ENCODE results near the gene IMMP2L. TPM values are rescaled to one million over a fixed set of nuclear protein-coding genes. Genes with fewer than 3 reads are reported as not detected.

Gene IMMP2L
- total and polyA plus RNA-seq, 2 donors (not counting 3 experiments of a cell fraction or from before 2014, with no cell fraction given): 9.9 to 11.8 TPM

DNA sequence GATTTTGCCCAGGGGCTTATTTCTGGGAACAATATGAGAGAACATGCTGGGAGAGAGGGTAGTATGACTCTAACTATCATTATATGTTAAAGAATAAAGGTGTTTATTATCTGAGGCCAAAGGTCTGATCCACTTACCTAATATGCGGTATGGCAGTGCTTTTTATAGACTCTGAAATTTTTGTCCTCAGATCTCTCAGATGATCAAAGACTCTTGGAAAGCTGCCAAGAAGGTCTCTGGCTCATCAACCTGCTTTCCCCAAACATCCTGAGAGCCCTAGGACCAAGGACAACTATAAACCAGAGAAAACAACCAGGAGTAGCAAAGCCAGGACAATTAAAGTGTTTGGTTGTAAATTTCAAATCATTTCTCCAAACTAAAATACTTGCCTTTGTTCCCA, 727.1 kb downstream of the IMMP2L start:
- TF ChIP-seq JUN (IDR thresholded peaks at IDR 0.05; ENCODE audit: borderline replicate concordance, insufficient read depth, insufficient read length, low read depth) (no peak), MYC (IDR thresholded peaks at IDR 0.05; ENCODE audit: low read depth, low read length) (no peak), POLR2AphosphoS5 (IDR thresholded peaks at IDR 0.05; ENCODE audit: insufficient read depth, low read depth, low read length) (no peak), POLR2A (IDR thresholded peaks at IDR 0.05; ENCODE audit: low read depth, low read length) (no peak), GATA2 (IDR thresholded peaks at IDR 0.05; ENCODE audit: insufficient read depth, insufficient read length, low read depth, low read length) (no peak), FOS (IDR thresholded peaks at IDR 0.05; ENCODE audit: borderline replicate concordance, insufficient read depth, low read length) (no peak), EZH2 (IDR thresholded peaks at IDR 0.05; ENCODE audit: borderline replicate concordance, low read depth, low read length, severe bottlenecking) (no peak)
- TF ChIP-seq, protein P1, sequence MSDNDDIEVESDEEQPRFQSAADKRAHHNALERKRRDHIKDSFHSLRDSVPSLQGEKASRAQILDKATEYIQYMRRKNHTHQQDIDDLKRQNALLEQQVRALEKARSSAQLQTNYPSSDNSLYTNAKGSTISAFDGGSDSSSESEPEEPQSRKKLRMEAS (IDR thresholded peaks at IDR 0.05; ENCODE audit: insufficient read depth, insufficient read length): no peak
- TF ChIP-seq, protein P2, sequence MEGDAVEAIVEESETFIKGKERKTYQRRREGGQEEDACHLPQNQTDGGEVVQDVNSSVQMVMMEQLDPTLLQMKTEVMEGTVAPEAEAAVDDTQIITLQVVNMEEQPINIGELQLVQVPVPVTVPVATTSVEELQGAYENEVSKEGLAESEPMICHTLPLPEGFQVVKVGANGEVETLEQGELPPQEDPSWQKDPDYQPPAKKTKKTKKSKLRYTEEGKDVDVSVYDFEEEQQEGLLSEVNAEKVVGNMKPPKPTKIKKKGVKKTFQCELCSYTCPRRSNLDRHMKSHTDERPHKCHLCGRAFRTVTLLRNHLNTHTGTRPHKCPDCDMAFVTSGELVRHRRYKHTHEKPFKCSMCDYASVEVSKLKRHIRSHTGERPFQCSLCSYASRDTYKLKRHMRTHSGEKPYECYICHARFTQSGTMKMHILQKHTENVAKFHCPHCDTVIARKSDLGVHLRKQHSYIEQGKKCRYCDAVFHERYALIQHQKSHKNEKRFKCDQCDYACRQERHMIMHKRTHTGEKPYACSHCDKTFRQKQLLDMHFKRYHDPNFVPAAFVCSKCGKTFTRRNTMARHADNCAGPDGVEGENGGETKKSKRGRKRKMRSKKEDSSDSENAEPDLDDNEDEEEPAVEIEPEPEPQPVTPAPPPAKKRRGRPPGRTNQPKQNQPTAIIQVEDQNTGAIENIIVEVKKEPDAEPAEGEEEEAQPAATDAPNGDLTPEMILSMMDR (IDR thresholded peaks at IDR 0.05; ENCODE audit: extremely low read depth in 1 of 2, insufficient read depth in 1 of 2, low read depth in 1 of 2, low read length in 2 of 2): no peak
- H3K4me3 ChIP-seq (replicated peaks in 1 of 3; ENCODE audit: insufficient read depth in 1 of 3, low read depth in 1 of 3, low read length in 3 of 3): no peak overlapping the region
- DNase-seq (ENCODE audit: low read depth, low spot score) (no peak), FAIRE-seq (peak; percentile 46)
- no peaks in the 10 kb centered on the region for H3K4me1 ChIP-seq (ENCODE audit: control insufficient read depth, extremely low read depth, insufficient read depth, low read length)
- ChIA-PET CTCF (no interaction called here), POLR2A (no interaction called here)
- H2AFZ ChIP-seq (ENCODE audit: low read depth, low read length): no peak overlapping the region
- dilution Hi-C loops (cut with MboI; ENCODE audit: extremely low pct_ligation_motif_present, low sequenced_read_pairs) (no loop called here), intact Hi-C loops (cut with micrococcal nuclease) (no loop called here)
- H3K79me2 ChIP-seq (ENCODE audit: control insufficient read depth, insufficient read depth, low read length): no peaks in the 10 kb centered on the region
- no peaks in the 10 kb centered on the region for H3K9me3 ChIP-seq (replicated peaks; ENCODE audit: control insufficient read depth, insufficient read depth, low read length)
- H3K9ac ChIP-seq (replicated peaks; ENCODE audit: extremely low read depth, insufficient read depth, low read length): no peak overlapping the region
- no peaks in the 10 kb centered on the region for H3K27me3 ChIP-seq (ENCODE audit: control insufficient read depth in 2 of 2, insufficient read depth in 2 of 2, low read length in 2 of 2)
- no TSS peak for BruUV-seq (replicated peaks)
- H4K20me1 ChIP-seq (replicated peaks; ENCODE audit: control insufficient read depth, extremely low read depth, insufficient read depth, low read length): no peaks in the 10 kb centered on the region
- H3K4me2 ChIP-seq (ENCODE audit: insufficient read depth, low read length): no peak overlapping the region
- H3K9me1 ChIP-seq (replicated peaks; ENCODE audit: control insufficient read depth, extremely low read depth, insufficient read depth, low read length): no peaks in the 10 kb centered on the region
- H3K36me3 ChIP-seq (ENCODE audit: control insufficient read depth in 2 of 2, extremely low read depth in 1 of 2, insufficient read depth in 2 of 2, low read length in 2 of 2): no peaks in the 10 kb centered on the region
- no peak overlapping the region for H3K27ac ChIP-seq (ENCODE audit: insufficient read depth, low read depth, low read length)
